HCT116 (cell line): ENCODE results near the gene STARD7. TPM values are rescaled to one million over a fixed set of nuclear protein-coding genes. Genes with fewer than 3 reads are reported as not detected.

Experiments used
- ATAC-seq: fragments of 200-7000 bp; cut with Tn5 transposase; 2 replicates; pipeline ENCODE4 v1.9.1; 2020; ENCODE audit warnings: mild to moderate bottlenecking, moderate library complexity
- BruUV-seq: library from RNA; stranded (reverse); fragments of 400-500 nt; replicated peaks from 2 replicates; lab custom pipeline; 2021; lab: Mats Ljungman, UMichigan
- CTCF ChIA-PET: fragments of 300-600 bp; sonication (Branson Sonifier 250); formaldehyde crosslinking; loops from one replicate; lab custom pipeline; 2021; ENCODE audit warnings: antibody characterized with exemption; lab: Charles Lee
- POLR2A ChIA-PET: fragments of 300-600, 350-600 bp; sonication (Branson Sonifier 250); formaldehyde crosslinking; loops from one replicate; lab custom pipeline; 2021; ENCODE audit warnings: antibody characterized with exemption; lab: Charles Lee
- RAD21 ChIA-PET, 2 experiments: fragments of 300-600 bp; sonication (Branson Sonifier 250); formaldehyde crosslinking; loops; one replicate each; lab custom pipeline; 2023; ENCODE audit warnings: low total read pairs in 2 of 2; ENCODE audit not compliant: uncharacterized antibody in 2 of 2, unreplicated experiment in 2 of 2, low non-redundant PET in 1 of 2; lab: Charles Lee
- DNase-seq: peaks from one replicate; pipeline ENCODE4 v3.0.0-alpha.2; 2010; ENCODE audit warnings: low read depth, low spot score
- H2AFZ ChIP-seq: fragments of 200-600 bp; shearing (Covaris generic), sonication (generic); 2 replicates; pipeline ENCODE4 v1.6.1; 2017; ENCODE audit warnings: low read depth, mixed run types, mixed read lengths, antibody characterized with exemption, low read length; ENCODE audit not compliant: poor library complexity, severe bottlenecking
- H3K27ac ChIP-seq: 2 replicates; pipeline ENCODE4 v1.5.1; 2012; ENCODE audit warnings: low read depth, low read length
- H3K27me3 ChIP-seq: fragments of 200-600 bp; sonication (generic); 2 replicates; pipeline ENCODE4 v1.6.1; 2016; ENCODE audit warnings: mixed run types, low read length, mixed read lengths; ENCODE audit not compliant: insufficient read depth
- H3K36me3 ChIP-seq, 2 experiments: fragments of 200-500 bp in 1 of 2; fragments of 200-600 bp in 1 of 2; sonication (Bioruptor generic) in 1 of 2; sonication (generic) in 1 of 2; 2 replicates each; pipeline versions ENCODE4 v1.5.1 to v1.6.1; 2014 to 2016; ENCODE audit warnings: low read length in 2 of 2, inconsistent platforms in 1 of 2, mixed read lengths in 1 of 2, mixed run types in 1 of 2; ENCODE audit not compliant: insufficient read depth in 2 of 2, control insufficient read depth in 1 of 2
- H3K4me1 ChIP-seq, 2 experiments: fragments of 200-600 bp in 1 of 2; sonication (generic) in 1 of 2; 2 replicates each; pipeline versions ENCODE4 v1.5.1 to v1.6.1; 2012 to 2017; ENCODE audit warnings: low read length in 2 of 2, inconsistent platforms in 1 of 2, mild to moderate bottlenecking in 1 of 2, mixed read lengths in 1 of 2, mixed run types in 1 of 2, moderate library complexity in 1 of 2; ENCODE audit not compliant: insufficient read depth in 2 of 2, control insufficient read depth in 1 of 2
- H3K4me2 ChIP-seq: fragments of 200-600 bp; sonication (generic); 2 replicates; pipeline ENCODE4 v1.6.1; 2017; ENCODE audit warnings: mixed run types, low read length, mixed read lengths
- H3K4me3 ChIP-seq, 2 experiments: fragments of 200-600 bp in 1 of 2; sonication (generic) in 1 of 2; replicated peaks in 1 of 2; 2 replicates each; pipeline ENCODE4 v1.5.1; 2011 to 2016; ENCODE audit warnings: low read length in 2 of 2, control low read depth in 1 of 2, low read depth in 1 of 2, mild to moderate bottlenecking in 1 of 2, mixed read lengths in 1 of 2, mixed run types in 1 of 2
- H3K79me2 ChIP-seq: fragments of 200-600 bp; sonication (generic); 2 replicates; pipeline ENCODE4 v1.6.1; 2017; ENCODE audit warnings: mild to moderate bottlenecking, mixed run types, low read length, moderate library complexity, mixed read lengths; ENCODE audit not compliant: insufficient read depth
- H3K9ac ChIP-seq: fragments of 200-600 bp; sonication (generic); 2 replicates; pipeline ENCODE4 v1.6.1; 2016; ENCODE audit warnings: low read length, mixed read lengths
- H3K9me2 ChIP-seq: fragments of 200-600 bp; sonication (generic), shearing (Covaris generic); 2 replicates; pipeline ENCODE4 v1.6.1; 2017; ENCODE audit warnings: mixed run types, mild to moderate bottlenecking, moderate library complexity; ENCODE audit not compliant: insufficient read depth
- H3K9me3 ChIP-seq, 2 experiments: fragments of 200-500 bp in 1 of 2; fragments of 200-600 bp in 1 of 2; sonication (Bioruptor generic) in 1 of 2; sonication (generic) in 1 of 2; 2 replicates each; pipeline ENCODE4 v1.6.1; 2014 to 2017; ENCODE audit warnings: low read length in 2 of 2, mixed read lengths in 2 of 2, inconsistent platforms in 1 of 2, low read depth in 1 of 2, mild to moderate bottlenecking in 1 of 2, mixed run types in 1 of 2, moderate library complexity in 1 of 2; ENCODE audit not compliant: control insufficient read depth in 1 of 2, insufficient read depth in 1 of 2
- H4K20me1 ChIP-seq: fragments of 200-600 bp; sonication (generic), shearing (Covaris generic); 2 replicates; pipeline ENCODE4 v1.6.1; 2017; ENCODE audit warnings: mixed run types, mild to moderate bottlenecking, moderate library complexity; ENCODE audit not compliant: insufficient read depth
- ATF3 ChIP-seq: IDR thresholded peaks from 2 replicates; pipeline ENCODE4 v1.6.1; 2012
- CBX3 ChIP-seq: IDR thresholded peaks from 2 replicates; pipeline ENCODE4 v1.6.1; 2012; ENCODE audit warnings: low read depth
- EZH2phosphoT487 ChIP-seq: fragments of 200-600 bp; IDR thresholded peaks from 2 replicates; pipeline ENCODE4 v1.6.1; 2018; ENCODE audit warnings: antibody characterized with exemption, borderline replicate concordance
- FOSL1 ChIP-seq: IDR thresholded peaks from 2 replicates; pipeline ENCODE4 v1.6.1; 2012; ENCODE audit warnings: low read depth
- JUND ChIP-seq: IDR thresholded peaks from 2 replicates; pipeline ENCODE4 v1.6.1; 2012
- POLR2AphosphoS5 ChIP-seq: IDR thresholded peaks from 2 replicates; pipeline ENCODE4 v1.6.1; 2011; ENCODE audit warnings: mild to moderate bottlenecking, low read depth, low read length, moderate library complexity
- RAD21 ChIP-seq: IDR thresholded peaks from 2 replicates; pipeline ENCODE4 v1.6.1; 2012; ENCODE audit warnings: low read depth, mild to moderate bottlenecking
- SP1 ChIP-seq: IDR thresholded peaks from 2 replicates; pipeline ENCODE4 v1.6.1; 2012; ENCODE audit warnings: low read depth
- YY1 ChIP-seq: IDR thresholded peaks from 2 replicates; pipeline ENCODE4 v1.6.1; 2011; ENCODE audit warnings: low read length, low read depth, moderate library complexity, mild to moderate bottlenecking; ENCODE audit not compliant: insufficient replicate concordance; ENCODE audit errors: extremely low read depth
- ZBTB33 ChIP-seq: IDR thresholded peaks from 2 replicates; pipeline ENCODE4 v1.6.1; 2011; ENCODE audit warnings: mild to moderate bottlenecking, low read length, moderate library complexity; ENCODE audit not compliant: insufficient replicate concordance; ENCODE audit errors: extremely low read depth
- intact Hi-C: fragments of 100-400 bp; cut with micrococcal nuclease; formaldehyde crosslinking; loops from 2 replicates; pipeline ENCODE4 v1.10.0; 2022
- total RNA-seq: library from RNA; stranded (reverse); gene quantifications from one replicate; pipeline ENCODE4 v1.2.1, GENCODE V29; 2021; ENCODE audit not compliant: unreplicated experiment

The STARD7 gene
- total RNA-seq, 1 experiment from 2014 or later: 160 TPM

GRCh38 chr2:96251721-96252292 is 43.2 kb upstream of the STARD7 start:
- Histone ChIP-seq H2AFZ (no peak overlapping the region), H3K4me2 (peak overlapping the region; percentile 21; the same call in 1 of the 2 replicates), H3K36me3 (peaks cover 8 to 14% of the 10 kb centered on the region in 2 experiments; a peak in 3 of 4 replicates), H4K20me1 (no peaks in the 10 kb centered on the region), H3K9me2 (no peaks in the 10 kb centered on the region), H3K79me2 (peaks cover 4% of the 10 kb centered on the region; the same call in 1 of the 2 replicates), H3K9ac (0 out of 2 replicates have a peak overlapping the region, but pooled peaks have one; percentile 8)
- BruUV-seq: no TSS peak
- TF ChIP-seq JUND: peak; percentile 94
- TF ChIP-seq EZH2phosphoT487: no peak
- peak; percentile 98 for TF ChIP-seq SP1
- peak; percentile 74 for TF ChIP-seq CBX3
- TF ChIP-seq YY1: peak; percentile 75
- TF ChIP-seq, all 23 proteins: peak for 4
- RAD21 ChIA-PET: no interaction called here
- Histone ChIP-seq H3K27me3 (no peaks in the 10 kb centered on the region), H3K4me1 (peaks cover 3 to 14% of the 10 kb centered on the region in 2 experiments; a peak in 3 of 4 replicates), H3K9me3 (no peaks in the 10 kb centered on the region), H3K27ac (no peak overlapping the region), H3K4me3 (no peak overlapping the region)
- intact Hi-C loops: no loop called here
- DNase-seq: peak; percentile 61
- CTCF ChIA-PET: interaction anchor here (1.8 kb wide), 1 partner anchor 8 kb away, joined by 6 read pairs; no protein-coding TSS in a partner anchor
- POLR2A ChIA-PET: interaction anchor here (1.8 kb wide), 1 partner anchor 9 kb away, joined by 5 read pairs; no protein-coding TSS in a partner anchor
- peak; percentile 88 for ATAC-seq

DNA sequence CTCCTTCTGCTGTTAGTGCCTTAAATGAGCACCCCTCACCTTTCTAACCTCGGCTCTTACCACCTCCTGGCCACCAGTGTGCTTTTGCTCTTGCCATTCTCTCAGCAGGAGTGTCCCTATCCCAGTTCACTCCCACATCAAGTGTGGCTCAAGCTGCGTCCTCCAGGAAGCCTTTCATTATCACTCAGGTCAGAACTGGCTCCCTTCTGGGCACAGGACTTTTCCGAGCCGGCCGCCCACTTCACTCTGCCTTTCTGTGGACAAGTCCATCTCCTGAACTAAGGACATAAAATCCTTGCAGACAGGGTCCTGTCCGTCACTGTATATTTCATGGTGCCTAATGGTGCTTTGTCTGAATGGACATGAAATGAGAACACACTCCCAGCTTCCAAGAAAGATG is 41.6 kb upstream of the STARD7 start:
- Histone ChIP-seq H3K36me3 (peaks cover 8 to 14% of the 10 kb centered on the region in 2 experiments; a peak in 3 of 4 replicates), H3K79me2 (no peaks in the 10 kb centered on the region), H3K27ac (no peak overlapping the region), H3K9ac (no peak overlapping the region), H3K4me3 (no peak overlapping the region), H3K4me2 (no peak overlapping the region), H3K9me2 (no peaks in the 10 kb centered on the region), H3K27me3 (no peaks in the 10 kb centered on the region), H2AFZ (no peak overlapping the region), H3K4me1 (peaks cover 3 to 15% of the 10 kb centered on the region in 2 experiments; a peak in 3 of 4 replicates), H3K9me3 (no peaks in the 10 kb centered on the region), H4K20me1 (no peaks in the 10 kb centered on the region)
- intact Hi-C loops: no loop called here
- no peak for TF ChIP-seq POLR2AphosphoS5
- TF ChIP-seq CBX3: no peak
- no peak for TF ChIP-seq RAD21
- TF ChIP-seq FOSL1: no peak
- no peak for TF ChIP-seq ZBTB33
- TF ChIP-seq ATF3: no peak
- DNase-seq (no peak), ATAC-seq (no peak)
- ChIA-PET CTCF (no interaction called here), RAD21 (no interaction called here), POLR2A (interaction anchor here (1.8 kb wide), 1 partner anchor 10 kb away, joined by 5 read pairs; no protein-coding TSS in a partner anchor)
- BruUV-seq: no TSS peak
